Tongue (tissue), 2 donors: Measurements from ENCODE around the gene OR7E24. TPM values are rescaled to one million over a fixed set of nuclear protein-coding genes. Genes with fewer than 3 reads are reported as not detected.
A peak's percentile ranks its signal among the peaks of the same experiment; 100 is the strongest.
"Not testable (repeated sequence)": the region's sequence is repeated elsewhere in the genome, so short reads cannot be mapped to it uniquely, and the experiment has no call there.

Source experiments
- DNase-seq: peaks from one replicate; pipeline ENCODE4 v3.0.0-alpha.2; 2015
- total RNA-seq: library from RNA; depleted of rRNA; stranded (reverse); fragments of >200 nt; gene quantifications from one replicate; pipeline ENCODE4 v1.2.3, GENCODE V29; 2014

Gene OR7E24
- total RNA-seq, result not detected

DNA sequence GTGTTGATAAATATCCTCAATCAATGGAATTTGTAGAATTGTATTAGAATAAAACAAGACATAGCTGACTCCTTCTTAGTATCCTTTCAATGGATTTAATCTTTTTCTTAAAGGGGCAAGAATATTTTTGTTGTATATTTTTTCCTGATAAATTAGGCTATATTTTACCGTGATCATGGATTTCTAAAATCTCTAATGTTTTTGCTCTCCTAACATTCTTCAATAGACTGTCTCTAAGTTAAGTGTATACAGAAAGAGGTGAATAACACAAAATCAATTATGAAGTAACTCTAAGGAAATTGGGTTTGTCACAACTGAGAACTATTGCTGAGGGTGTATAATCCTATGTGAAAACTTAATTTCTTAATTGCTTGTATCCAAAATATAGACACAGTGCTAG is at the start of gene OR7E24:
Gene OR7E24 (plus strand): TSS at position 301 of the 400 bp plus-strand sequence. CDS start 114 bp downstream, outside the sequence.
- DNase-seq, result no peak

DNA sequence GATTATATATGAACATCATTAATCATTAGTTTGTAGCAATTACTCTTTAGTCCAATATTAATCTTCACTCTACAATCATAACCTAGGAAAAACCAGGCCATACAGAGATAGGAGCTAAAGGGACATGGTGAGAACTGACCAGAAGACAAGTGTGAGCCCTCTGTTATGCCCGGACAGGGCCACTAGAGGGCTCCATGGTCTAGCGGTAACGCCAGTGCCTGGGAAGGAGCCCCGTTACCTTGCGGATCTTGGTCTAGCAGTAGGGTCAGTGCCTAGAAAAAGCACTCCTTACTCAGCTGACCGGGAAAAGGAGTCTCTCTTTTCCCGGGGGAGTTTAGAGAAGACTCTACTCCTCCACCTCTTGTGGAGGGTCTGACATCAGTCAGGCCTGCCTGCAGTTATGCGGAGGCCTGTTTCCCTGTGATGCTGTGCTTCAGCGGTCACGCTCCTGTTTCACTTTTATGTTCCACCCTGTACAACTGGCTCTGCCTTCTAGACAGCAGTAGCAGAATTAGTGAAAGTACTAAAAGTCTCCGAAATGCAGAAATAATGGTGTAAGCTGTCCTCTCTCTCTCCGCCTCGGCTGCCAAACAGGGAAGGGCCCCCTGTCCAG is 45.1 kb upstream of the OR7E24 start:
- peak; percentile 78 for DNase-seq

DNA sequence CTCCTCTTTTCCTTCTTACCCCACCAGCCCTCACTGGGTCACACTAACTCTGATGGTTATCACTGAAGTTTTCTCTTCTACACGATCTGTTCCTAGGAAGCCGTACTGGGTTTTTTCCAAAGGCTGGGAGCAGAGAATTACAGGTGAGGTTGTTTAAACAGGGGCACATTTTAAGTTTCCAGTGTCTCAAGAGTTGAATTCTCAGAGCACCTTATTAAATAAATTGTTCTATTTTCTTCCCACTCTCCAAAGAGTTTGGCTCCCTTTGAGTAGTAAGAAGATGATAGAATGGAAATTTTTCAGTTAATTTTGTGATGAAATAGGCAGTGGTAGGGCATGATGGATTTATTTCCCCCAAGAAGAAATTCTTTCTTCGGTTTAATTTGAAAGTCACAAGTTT is 31.2 kb upstream of the OR7E24 start, which contains the start of gene OR7D4:
Gene OR7D4 (minus strand): TSS at position 101 of the 400 bp plus-strand sequence. CDS start 4,752 bp downstream, outside the sequence.
- no peak for DNase-seq

DNA sequence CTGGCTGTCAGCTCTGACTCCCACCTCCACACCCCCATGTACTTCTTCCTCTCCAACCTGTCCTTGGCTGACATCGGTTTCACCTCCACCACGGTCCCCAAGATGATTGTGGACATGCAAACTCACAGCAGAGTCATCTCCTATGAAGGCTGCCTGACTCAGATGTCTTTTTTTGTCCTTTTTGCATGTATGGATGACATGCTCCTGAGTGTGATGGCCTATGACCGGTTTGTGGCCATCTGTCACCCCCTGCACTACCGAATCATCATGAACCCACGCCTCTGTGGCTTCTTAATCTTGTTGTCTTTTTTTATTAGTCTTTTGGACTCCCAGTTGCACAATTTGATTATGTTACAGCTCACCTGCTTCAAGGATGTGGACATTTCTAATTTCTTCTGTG is 506 bp downstream of the OR7E24 start:
- no peak for DNase-seq

DNA sequence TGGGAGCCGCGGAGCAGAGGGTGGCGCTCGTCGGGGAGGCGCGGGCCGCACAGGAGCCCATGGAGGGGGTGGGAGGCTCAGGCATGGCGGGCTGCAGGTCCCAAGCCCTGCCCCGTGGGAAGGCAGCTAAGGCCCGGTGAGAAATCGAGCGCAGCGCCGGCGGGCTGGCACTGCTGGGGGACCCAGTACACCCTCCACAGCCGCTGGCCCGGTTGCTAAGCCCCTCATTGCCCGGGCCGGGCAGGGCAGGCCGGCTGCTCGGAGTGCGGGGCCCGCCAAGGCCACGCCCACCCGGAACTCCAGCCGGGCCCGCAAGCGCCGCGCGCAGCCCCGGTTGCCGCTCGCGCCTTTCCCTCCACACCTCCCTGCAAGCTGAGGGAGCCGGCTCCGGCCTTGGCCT is 32.8 kb downstream of the OR7E24 start:
- DNase-seq, result not testable (repeated sequence)

DNA sequence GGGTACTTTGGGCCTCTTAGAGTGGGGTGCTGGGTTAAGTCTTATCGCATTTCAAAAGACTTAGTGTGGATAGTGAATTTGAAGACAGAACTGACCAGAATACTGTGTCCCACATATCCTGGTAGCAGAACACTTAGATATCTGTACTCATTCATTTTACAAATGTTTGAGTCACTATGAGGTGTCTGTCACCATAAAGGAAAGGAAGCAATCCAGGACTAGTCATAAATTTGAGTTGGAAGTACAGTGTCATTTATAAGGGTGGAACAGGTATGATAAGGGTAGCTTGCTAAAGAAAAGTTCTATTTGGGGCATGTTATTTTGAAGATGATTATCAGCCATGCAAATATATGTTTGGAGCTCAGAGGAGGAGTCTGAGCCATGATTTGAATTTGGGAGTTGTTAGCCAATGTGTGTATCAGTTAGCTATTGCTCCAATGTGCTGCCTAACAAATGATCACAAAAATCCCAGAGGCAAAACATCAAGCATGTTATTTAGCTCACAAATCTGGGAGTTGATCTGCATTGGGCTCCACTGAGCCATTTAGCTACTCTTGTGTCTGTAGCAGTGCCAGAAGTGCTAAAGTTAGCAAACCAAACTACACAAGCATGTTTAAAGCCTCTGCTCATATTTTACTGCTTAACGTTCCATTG is 38.6 kb downstream of the OR7E24 start:
- DNase-seq, result no peak

DNA sequence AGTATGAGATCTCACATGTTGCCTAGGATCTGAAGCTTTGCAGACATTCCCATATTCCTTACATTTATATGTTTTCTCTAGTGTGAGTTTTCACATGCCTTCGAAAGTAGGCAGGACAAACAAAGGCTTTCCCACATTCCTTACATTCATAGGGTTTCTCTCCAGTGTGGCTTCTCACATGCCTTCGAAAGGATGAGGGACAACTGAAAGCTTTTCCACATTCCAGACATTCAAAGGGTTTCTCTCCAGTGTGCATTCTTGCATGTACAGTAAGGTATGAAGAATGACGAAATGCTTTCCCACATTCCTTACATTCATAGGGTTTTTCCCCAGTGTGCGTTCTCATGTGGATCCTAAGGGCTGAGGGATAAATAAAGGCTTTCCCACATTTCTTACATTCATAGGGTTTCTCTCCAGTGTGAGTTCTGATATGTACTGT is 44.7 kb downstream of the OR7E24 start:
- no peak for DNase-seq

DNA sequence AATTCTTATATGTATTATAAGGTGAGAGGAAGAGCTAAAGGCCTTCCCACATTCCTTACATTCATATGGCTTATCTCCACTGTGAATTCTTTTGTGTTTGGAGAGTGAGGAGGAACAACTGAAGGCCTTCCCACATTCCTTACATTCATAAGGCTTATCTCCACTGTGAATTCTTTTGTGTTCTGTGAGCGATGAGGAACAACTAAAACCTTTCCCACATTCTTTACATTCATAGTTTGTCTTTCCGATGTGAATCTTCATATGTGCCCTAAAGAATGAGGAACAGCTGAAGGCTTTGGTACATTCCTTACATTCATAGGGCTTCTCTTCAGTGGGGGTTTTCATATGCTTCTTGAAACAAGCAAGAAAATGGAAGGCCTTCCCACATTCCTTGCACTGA is 45.6 kb downstream of the OR7E24 start:
- DNase-seq, result no peak

Other genes starting within 250 kb of the OR7E24 start
- gene MUC16, start 240.5 kb upstream of the OR7E24 start, total RNA-seq, result 1.1 TPM
- not detected for gene OR1M1, start 163.9 kb upstream of the OR7E24 start, total RNA-seq
- not detected for gene OR7G2, start 143.5 kb upstream of the OR7E24 start, total RNA-seq
- not detected for gene OR7G1, start 135.2 kb upstream of the OR7E24 start, total RNA-seq
- not detected for gene OR7G3, start 124.0 kb upstream of the OR7E24 start, total RNA-seq
- 23.0 TPM for gene ZNF317, start 110.5 kb upstream of the OR7E24 start, total RNA-seq
- not detected for gene OR7D2, start 72.0 kb upstream of the OR7E24 start, total RNA-seq
- gene OR7D4, start 31.3 kb upstream of the OR7E24 start, total RNA-seq, result not detected
- gene ZNF699, start 58.9 kb downstream of the OR7E24 start, total RNA-seq, result 23.5 TPM
- 29.2 TPM for gene ZNF559, start 73.2 kb downstream of the OR7E24 start, total RNA-seq
- 5.8 TPM for gene ZNF177, start 112.1 kb downstream of the OR7E24 start, total RNA-seq
- 21.1 TPM for gene ZNF266, start 184.6 kb downstream of the OR7E24 start, total RNA-seq
- gene ZNF560, start 247.7 kb downstream of the OR7E24 start, total RNA-seq, result not detected